ENCODE results near the gene FASTK.
"Not testable (repeated sequence)": the region's sequence is repeated elsewhere in the genome, so short reads cannot be mapped to it uniquely, and the experiment has no call there.

FASTK gene

GRCh38 chr7:151053751-151054150 is 26.9 kb downstream of the FASTK start:
- DNase-seq (ENCODE audit: extremely low read depth in 1 of 2, low read depth in 1 of 2) = no peak

- no peak for DNase-seq (ENCODE audit: extremely low read depth in 1 of 2, low read depth in 1 of 2)
These were observed 27.5 kb downstream of the FASTK start for GRCh38 chr7:151053096-151053495.

- no peak for DNase-seq (ENCODE audit: extremely low read depth in 1 of 2, low read depth in 1 of 2)
These were observed 29.5 kb downstream of the FASTK start for GRCh38 chr7:151051108-151051507.

GRCh38 chr7:151048911-151049463 is 31.6 kb downstream of the FASTK start:
- no peak for DNase-seq (ENCODE audit: extremely low read depth in 1 of 2, low read depth in 1 of 2)

- no peak for DNase-seq (ENCODE audit: extremely low read depth in 1 of 2, low read depth in 1 of 2)
These were observed 32.4 kb downstream of the FASTK start, which contains the start of gene ASIC3 for GRCh38 chr7:151047976-151048815. Gene ASIC3 (plus strand): TSS chr7:151048531. CDS start chr7:151048886, 355 bp downstream.

- DNase-seq (ENCODE audit: extremely low read depth in 1 of 2, low read depth in 1 of 2) = no peak
These were observed 33.7 kb downstream of the FASTK start for GRCh38 chr7:151046603-151047573.

GRCh38 chr7:151045967-151046366 is 34.6 kb downstream of the FASTK start:
- DNase-seq (ENCODE audit: extremely low read depth in 1 of 2, low read depth in 1 of 2) = no peak

- no peak for DNase-seq (ENCODE audit: extremely low read depth in 1 of 2, low read depth in 1 of 2)
These were observed 35.3 kb downstream of the FASTK start for GRCh38 chr7:151045262-151045661.

GRCh38 chr7:151043959-151044358 is 36.6 kb downstream of the FASTK start:
- DNase-seq (ENCODE audit: extremely low read depth in 1 of 2, low read depth in 1 of 2) = no peak

- not testable (repeated sequence) for DNase-seq (ENCODE audit: extremely low read depth in 1 of 2, low read depth in 1 of 2)
These were observed 37.2 kb downstream of the FASTK start for GRCh38 chr7:151043449-151043848.

- DNase-seq (ENCODE audit: extremely low read depth in 1 of 2, low read depth in 1 of 2) = no peak
These were observed 39.8 kb downstream of the FASTK start for GRCh38 chr7:151040616-151041375.

- no peak for DNase-seq (ENCODE audit: extremely low read depth in 1 of 2, low read depth in 1 of 2)
These were observed 40.6 kb downstream of the FASTK start for GRCh38 chr7:151039850-151040548.

- DNase-seq (ENCODE audit: extremely low read depth in 1 of 2, low read depth in 1 of 2) = peak; percentile 69 to 88
These were observed 41.4 kb downstream of the FASTK start for GRCh38 chr7:151038951-151039849.

- no peak for DNase-seq (ENCODE audit: extremely low read depth in 1 of 2, low read depth in 1 of 2)
These were observed 44.7 kb downstream of the FASTK start for GRCh38 chr7:151035902-151036301.

- DNase-seq (ENCODE audit: extremely low read depth in 1 of 2, low read depth in 1 of 2) = no peak
These were observed 45.4 kb downstream of the FASTK start for GRCh38 chr7:151035026-151035717.

GRCh38 chr7:151034312-151035025 is 46.1 kb downstream of the FASTK start:
- no peak for DNase-seq (ENCODE audit: extremely low read depth in 1 of 2, low read depth in 1 of 2)

GRCh38 chr7:151033864-151034249 is 46.8 kb downstream of the FASTK start:
- DNase-seq (ENCODE audit: extremely low read depth in 1 of 2, low read depth in 1 of 2) = no peak

Data from stimulated activated CD8-positive, alpha-beta memory T cell treated with anti-CD3 and anti-CD28 coated beads, Interleukin-7, amount 100 ng/mL, for 48 hours (primary cell).